ENCODE data around the gene REV1. TPM values are rescaled to one million over a fixed set of nuclear protein-coding genes. Genes with fewer than 3 reads are reported as not detected.

REV1 gene
- total and polyA plus RNA-seq, 2 of the 8 experiments (the other 6 are each of a cell fraction or from before 2014, with no cell fraction given), result 16.6 to 34.3 TPM

- no peak overlapping the region for H3K56ac ChIP-seq (replicated peaks; ENCODE audit: insufficient read length, low read depth, low read length)
- no peak overlapping the region for H2BK5ac ChIP-seq (ENCODE audit: low read depth, low read length)
- POLR2A ChIA-PET (ENCODE audit: partially characterized antibody), result interaction anchor here (1.6 kb wide), 1 partner anchor 23 kb away, joined by 3 read pairs; no protein-coding TSS in a partner anchor
- 90% methylated on average over 4 of the region's 4 CpGs; no CpG with 5 or more reads in 1 of the 2 experiments for WGBS, 2 experiments (ENCODE audit: extremely low coverage in 1 of 2, insufficient coverage in 1 of 2, insufficient read length in 1 of 2, insufficient replicate concordance in 2 of 2, low coverage in 1 of 2, low lambda C conversion rate in 2 of 2, missing lambda C conversion rate in 1 of 2)
- no peak for FAIRE-seq
- H4K91ac ChIP-seq (replicated peaks; ENCODE audit: insufficient read length, low read length), result no peak overlapping the region
- H3K4me3 ChIP-seq (ENCODE audit: extremely low read depth in 1 of 4, insufficient read depth in 2 of 4, low read depth in 3 of 4, low read length in 4 of 4), result no peak overlapping the region
- H3K4ac ChIP-seq (replicated peaks; ENCODE audit: insufficient read length, low read depth, low read length), result no peak overlapping the region
- no peak for DNase-seq (ENCODE audit: low read depth in 1 of 2, low spot score in 2 of 2)
- H3K79me1 ChIP-seq (ENCODE audit: low read depth, low read length), result no peaks in the 10 kb centered on the region
- H3K27me3 ChIP-seq (replicated peaks in 1 of 4; ENCODE audit: control insufficient read depth in 3 of 4, extremely low read depth in 1 of 4, insufficient read depth in 3 of 4, low read length in 3 of 4), result no peaks in the 10 kb centered on the region
- no peak overlapping the region for H2BK20ac ChIP-seq (ENCODE audit: low read length)
- H2BK15ac ChIP-seq (ENCODE audit: low read length), result no peak overlapping the region
- H4K5ac ChIP-seq (ENCODE audit: insufficient read length, low read depth, low read length), result no peak overlapping the region
- H2AK5ac ChIP-seq (ENCODE audit: low read depth, low read length), result no peak overlapping the region
- no peaks in the 10 kb centered on the region for H3K23me2 ChIP-seq (ENCODE audit: low read depth, low read length)
- no peak overlapping the region for H3K4me2 ChIP-seq (ENCODE audit: insufficient read depth in 1 of 2, low read depth in 2 of 2, low read length in 2 of 2)
- H3K9ac ChIP-seq (replicated peaks in 1 of 4; ENCODE audit: extremely low read depth in 1 of 4, low read depth in 3 of 4, low read length in 3 of 4), result no peak overlapping the region
- no peak overlapping the region for H3K23ac ChIP-seq (ENCODE audit: insufficient read length)
- H4K20me1 ChIP-seq (replicated peaks in 1 of 2; ENCODE audit: control insufficient read depth in 1 of 2, insufficient read depth in 2 of 2, low read length in 2 of 2), result no peaks in the 10 kb centered on the region
- H3K9me3 ChIP-seq (ENCODE audit: insufficient read depth in 2 of 2, low read depth in 1 of 2, low read length in 1 of 2), result no peaks in the 10 kb centered on the region; a peak in 1 of 4 replicates
- H3K27ac ChIP-seq (ENCODE audit: low read depth, low read length), result no peak overlapping the region
- no peak overlapping the region for H3K14ac ChIP-seq (ENCODE audit: insufficient read length)
- H3K36me3 ChIP-seq (ENCODE audit: control insufficient read depth in 2 of 4, insufficient read depth in 4 of 4, low read length in 3 of 4), result peaks cover 0 to 84% (median 35%) of the 10 kb centered on the region in 4 experiments; a peak in 7 of 8 replicates
- no peak overlapping the region; the same call in 1 of the 2 replicates for H4K8ac ChIP-seq (ENCODE audit: extremely low read depth, insufficient read depth, low read length)
- H3K18ac ChIP-seq (ENCODE audit: extremely low read depth, low read length), result no peak overlapping the region
- H2BK120ac ChIP-seq (replicated peaks; ENCODE audit: low read depth, low read length), result no peak overlapping the region
- H3K79me2 ChIP-seq (ENCODE audit: control insufficient read depth in 1 of 2, insufficient read depth in 2 of 2, low read length in 2 of 2), result no peaks in the 10 kb centered on the region
- no peak overlapping the region for H2AFZ ChIP-seq (ENCODE audit: low read length)
- CTCF ChIA-PET (ENCODE audit: partially characterized antibody), result no interaction called here
- H3K4me1 ChIP-seq (replicated peaks in 1 of 4; ENCODE audit: control insufficient read depth in 3 of 4, insufficient read depth in 4 of 4, low read length in 3 of 4), result no peaks in the 10 kb centered on the region
- H2BK12ac ChIP-seq (ENCODE audit: low read depth, low read length), result no peak overlapping the region
- no peak for TF ChIP-seq TEAD4 (IDR thresholded peaks at IDR 0.05; ENCODE audit: low read depth, low read length)
- no peak for TF ChIP-seq KDM5A (IDR thresholded peaks at IDR 0.05; ENCODE audit: low read length)
- no peak for TF ChIP-seq KDM4A (IDR thresholded peaks at IDR 0.05; ENCODE audit: low read depth, low read length, severe bottlenecking)
- TF ChIP-seq FOSL1 (IDR thresholded peaks at IDR 0.05; ENCODE audit: insufficient read depth, low read depth, low read length), result no peak
- TF ChIP-seq USF2 (IDR thresholded peaks at IDR 0.05; ENCODE audit: low read length), result no peak
- no peak for TF ChIP-seq POLR2A (IDR thresholded peaks at IDR 0.05; ENCODE audit: control extremely low read depth in 1 of 2, low read depth in 2 of 2, low read length in 2 of 2)
- no peak for TF ChIP-seq CEBPB (IDR thresholded peaks at IDR 0.05; ENCODE audit: low read depth, low read length)
- no peak for TF ChIP-seq JUN (IDR thresholded peaks at IDR 0.05; ENCODE audit: low read depth, low read length)
- TF ChIP-seq RBBP5 (IDR thresholded peaks at IDR 0.05; ENCODE audit: borderline replicate concordance, low read depth, low read length), result no peak
- TF ChIP-seq HDAC6 (IDR thresholded peaks at IDR 0.05; ENCODE audit: low read depth, low read length), result no peak
- TF ChIP-seq MAX (IDR thresholded peaks at IDR 0.05), result no peak
These were observed 116.7 kb downstream of the REV1 start for GRCh38 chr2:99373144-99373543.

All from H1 (cell line).